Kasumi-1 (cell line): ENCODE results near the gene DNAH9.

Source experiments
- DNase-seq, 2 experiments: peaks; one replicate each; lab custom pipeline; 2025; lab: John Stamatoyannopoulos, UW

The DNAH9 gene

DNA sequence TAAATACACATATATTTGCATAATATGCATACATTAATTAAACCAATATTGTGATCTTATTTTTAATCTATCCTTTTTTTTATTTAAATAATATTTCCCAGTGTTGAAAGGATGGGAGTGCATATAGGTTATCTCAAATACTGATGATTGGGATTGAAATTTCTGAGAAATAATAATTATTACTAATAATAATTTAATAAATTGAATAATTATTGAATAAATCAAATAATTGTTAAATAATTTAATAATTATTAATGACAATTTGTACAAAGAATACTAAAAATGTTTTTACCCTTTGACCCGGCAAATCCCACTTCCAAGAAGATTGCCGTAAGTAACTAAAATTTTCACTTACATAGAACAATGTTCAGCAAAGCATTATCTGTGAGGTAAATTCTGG lies 250.1 kb downstream of the DNAH9 start:
- DNase-seq, result no peak

DNA sequence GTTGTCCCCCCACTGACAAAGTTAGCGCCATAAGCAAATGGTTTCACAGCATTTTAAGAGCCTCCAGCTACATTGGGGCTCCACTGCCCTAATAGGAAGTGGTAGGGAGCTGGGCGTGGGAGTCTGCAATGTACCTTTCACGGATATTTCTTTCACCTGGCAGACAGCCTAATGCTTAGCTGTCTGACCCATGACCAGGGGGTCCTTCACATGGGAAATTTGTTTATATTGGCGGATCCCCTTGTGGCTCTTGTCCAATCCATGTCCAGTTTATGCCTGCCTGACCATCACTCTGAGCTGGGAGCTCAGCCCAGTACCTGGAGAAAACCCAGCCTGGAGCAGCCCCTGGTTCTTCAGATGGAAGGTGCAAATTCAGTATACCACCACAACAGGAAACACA lies 254.0 kb downstream of the DNAH9 start:
- no peak for DNase-seq

DNA sequence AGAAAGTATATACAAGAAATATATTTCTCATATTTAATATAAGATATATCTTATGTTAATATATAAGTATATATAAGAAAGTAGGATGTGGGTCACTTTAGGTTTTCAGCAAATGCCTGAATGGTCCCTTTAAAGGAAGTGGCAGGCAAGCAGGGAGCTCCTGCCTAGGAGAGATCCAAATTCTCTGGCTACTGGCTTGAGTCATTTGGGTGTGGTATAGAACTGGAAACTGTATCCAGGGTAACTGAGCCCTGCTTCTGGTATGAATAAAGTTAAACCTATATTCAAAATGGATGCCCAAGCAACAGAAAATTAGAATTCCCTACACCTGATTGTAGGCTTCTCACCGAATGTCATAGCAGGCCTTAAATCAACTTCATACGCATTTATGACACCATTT lies 254.6 kb downstream of the DNAH9 start:
- DNase-seq, result no peak

DNA sequence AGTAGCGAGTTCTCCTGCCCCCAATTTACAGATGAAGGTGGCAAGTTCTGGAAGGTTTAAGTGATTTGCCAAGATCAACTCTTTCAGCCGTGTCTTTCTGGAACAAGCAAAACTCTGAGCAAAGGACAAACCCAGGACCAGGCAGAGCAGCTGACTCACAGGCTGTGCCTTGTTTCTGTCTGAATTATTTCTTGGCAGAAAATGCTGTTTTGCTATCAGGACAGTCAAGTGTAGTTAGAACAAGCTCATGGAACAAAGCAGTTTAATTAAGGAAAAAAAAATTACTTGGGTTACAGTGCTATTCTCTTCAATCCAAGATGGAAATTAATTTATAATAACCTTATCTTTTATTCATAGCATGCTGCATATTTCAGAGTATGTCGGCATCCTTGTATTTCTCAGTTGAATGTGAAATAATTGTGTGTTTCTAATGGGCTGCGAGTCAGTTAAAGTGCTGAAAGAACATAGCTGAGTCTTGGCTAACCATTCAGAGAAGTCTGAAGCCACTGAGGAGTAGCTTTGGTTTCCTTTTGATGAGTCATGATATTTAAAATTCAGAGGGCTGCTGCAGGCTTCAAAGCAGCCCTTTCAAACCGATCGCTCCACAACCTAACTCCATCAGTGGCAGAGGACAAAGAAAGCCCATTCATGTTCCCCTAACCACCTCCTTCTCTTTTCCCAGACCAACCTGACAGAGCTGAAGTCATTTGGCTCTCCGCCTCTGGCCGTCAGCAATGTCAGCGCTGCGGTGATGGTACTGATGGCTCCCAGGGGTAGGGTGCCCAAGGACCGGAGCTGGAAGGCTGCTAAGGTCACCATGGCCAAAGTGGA lies 255.3 kb downstream of the DNAH9 start:
- no peak for DNase-seq

DNA sequence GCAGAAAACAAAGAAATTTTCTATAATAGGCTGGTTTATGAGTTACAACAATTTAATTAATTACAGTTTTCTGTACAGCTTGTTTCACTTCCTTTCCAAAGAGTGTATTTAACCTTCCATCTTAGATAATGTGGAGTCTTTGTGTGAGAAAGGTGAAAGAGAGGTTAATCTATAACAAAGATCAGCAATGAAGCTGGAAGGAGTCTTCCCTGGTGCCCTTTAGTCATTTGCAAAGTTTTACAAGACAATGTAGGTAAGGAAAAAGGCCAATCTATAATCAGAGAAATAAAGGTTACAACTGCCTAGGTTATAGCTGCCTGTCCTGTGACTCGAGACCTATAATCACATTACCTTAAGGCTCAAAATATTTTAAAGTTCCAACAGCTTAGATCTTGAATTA lies 257.0 kb downstream of the DNAH9 start:
- DNase-seq, result no peak

DNA sequence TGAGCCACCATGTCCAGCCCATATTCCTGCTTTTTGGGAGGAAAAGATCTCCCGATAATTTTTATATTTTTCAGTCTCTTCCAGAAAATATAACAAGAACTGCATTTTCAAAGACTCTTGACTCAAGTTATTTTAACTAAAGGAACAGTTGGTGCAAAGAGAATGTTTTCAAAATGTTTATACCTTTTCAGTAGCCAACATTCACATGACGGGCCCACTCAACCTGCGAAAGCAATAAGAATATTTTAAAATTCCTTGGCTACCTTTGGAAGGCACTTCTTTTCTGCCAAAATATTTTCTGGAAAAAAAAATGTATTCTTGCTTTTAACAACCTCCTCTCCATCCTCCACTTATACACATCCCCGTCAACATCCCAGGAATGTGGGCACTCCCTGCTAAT lies 258.7 kb downstream of the DNAH9 start:
- no peak for DNase-seq

DNA sequence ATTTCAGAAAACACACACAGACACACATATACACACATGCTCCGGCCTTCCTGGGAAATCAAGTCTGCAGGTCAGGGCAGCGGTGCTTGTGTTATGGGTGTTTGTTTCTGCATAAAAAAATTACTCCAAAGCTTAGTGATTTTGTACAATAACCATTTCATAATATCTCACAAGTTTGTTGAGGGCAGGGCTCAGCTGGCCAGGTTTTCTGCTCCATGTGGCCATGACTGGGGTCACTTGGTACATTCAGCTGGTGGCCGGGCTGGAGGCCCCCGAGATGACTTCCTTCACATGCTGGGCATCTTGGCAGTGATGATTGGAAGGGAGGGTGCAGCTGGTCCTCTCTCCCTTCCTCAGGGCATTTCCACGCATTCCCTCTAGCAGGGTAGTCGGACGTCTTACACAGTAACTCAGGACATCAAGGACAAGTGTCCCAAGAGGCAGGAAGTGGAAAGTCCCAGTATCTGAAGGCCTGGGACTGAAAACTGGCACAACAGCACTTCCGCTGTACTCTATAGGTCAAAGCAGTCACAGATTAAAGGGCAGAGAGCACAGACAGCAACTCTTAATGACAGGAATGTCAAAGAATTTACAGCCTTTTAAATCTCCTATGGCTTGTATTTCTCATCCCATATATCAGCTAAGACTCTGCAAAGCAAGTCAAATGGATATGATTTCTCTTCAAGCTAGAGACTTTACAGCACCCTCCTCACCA lies 271.6 kb downstream of the DNAH9 start:
- DNase-seq, result no peak

DNA sequence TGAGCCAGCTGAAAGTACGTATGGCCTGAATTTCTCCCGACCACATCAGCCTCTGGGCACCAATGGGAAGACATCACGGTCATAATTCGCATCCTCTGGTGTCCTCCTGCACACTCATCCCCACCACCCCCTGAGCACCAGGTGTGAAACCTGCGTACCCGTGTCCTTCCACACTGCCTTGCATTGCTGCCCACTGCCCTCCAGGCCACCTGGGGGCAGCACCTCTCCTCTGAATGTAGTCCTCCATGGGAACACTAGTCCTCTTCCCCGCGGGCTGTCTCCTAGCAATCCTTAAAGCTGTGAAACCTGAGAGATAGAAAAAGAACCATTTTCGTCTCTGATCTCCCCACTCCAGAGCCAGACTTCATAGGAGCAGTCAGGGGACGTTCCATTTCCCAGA lies 273.5 kb downstream of the DNAH9 start:
- DNase-seq, result no peak

DNA sequence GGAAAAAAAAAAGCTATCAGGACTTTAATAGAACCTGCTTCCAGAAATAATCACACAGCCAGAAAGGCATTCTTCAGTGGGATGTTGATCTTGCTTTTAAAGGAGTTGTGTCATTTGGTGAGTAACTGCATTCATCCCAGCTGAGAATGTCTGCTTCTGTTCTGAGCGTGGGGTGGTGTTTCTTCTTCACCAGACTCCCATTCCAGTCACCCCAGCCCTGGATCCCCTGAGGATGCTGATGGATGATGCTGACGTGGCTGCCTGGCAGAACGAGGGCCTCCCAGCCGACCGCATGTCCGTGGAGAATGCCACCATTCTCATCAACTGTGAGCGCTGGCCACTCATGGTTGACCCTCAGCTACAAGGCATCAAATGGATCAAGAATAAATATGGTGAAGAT lies 276.5 kb downstream of the DNAH9 start:
- no peak for DNase-seq

DNA sequence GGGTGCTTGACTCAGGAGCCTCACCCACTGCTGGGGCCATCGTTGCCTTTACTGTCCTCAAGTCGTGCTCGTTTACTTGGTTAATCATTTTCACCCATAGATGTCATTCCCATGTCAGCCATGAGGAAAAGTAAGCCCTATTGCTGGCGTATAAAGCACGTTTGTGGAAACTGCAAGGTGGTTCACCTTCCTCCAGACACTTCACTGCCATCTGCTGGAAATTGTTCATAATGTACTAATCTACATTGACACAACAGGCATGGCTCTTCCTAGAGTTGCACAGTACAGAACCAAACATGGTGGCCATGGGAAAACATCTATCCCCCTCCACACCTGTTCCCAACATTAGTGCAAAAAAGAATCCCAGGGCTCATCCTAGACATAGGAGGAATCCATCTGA lies 282.4 kb downstream of the DNAH9 start:
- DNase-seq, result peak; percentile 0

DNA sequence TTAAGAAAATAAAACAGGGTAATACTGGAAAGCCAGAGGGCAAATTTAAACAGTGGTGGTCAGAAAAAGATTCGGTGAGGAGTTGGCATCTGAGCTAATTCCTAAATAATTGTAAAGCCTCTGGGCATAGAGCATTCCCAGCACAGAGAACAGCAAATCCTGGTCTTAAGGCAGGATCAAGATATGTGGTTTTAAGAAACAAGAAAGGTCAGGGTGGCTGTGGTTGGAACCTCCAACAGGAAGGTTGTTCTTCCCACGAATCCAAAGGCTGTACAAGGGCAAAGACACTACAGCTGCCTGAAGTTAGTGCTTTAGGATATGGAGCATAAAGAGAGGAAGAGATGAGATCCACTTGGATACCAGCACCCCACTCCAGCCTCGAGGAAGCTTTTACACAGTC lies 284.4 kb downstream of the DNAH9 start:
- no peak for DNase-seq

DNA sequence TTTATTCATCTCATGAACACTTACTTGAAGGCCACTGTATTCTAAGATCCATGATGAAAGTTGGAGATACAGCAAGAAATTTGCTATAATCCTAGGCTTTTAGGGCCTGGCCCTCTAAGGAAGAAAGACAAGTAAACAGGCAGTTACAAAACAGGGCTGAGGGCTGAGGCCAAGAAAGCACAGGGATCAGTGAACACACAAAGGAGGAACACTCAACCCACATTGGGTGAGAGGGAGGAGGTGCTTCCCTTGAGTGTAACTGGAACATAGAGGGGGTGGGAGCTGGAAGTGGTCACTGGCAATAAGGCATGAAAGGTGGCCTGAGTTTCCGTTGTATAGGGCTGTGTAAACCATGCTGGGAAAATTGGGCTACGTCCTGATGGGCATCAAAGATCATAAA lies 286.8 kb downstream of the DNAH9 start:
- no peak for DNase-seq

DNA sequence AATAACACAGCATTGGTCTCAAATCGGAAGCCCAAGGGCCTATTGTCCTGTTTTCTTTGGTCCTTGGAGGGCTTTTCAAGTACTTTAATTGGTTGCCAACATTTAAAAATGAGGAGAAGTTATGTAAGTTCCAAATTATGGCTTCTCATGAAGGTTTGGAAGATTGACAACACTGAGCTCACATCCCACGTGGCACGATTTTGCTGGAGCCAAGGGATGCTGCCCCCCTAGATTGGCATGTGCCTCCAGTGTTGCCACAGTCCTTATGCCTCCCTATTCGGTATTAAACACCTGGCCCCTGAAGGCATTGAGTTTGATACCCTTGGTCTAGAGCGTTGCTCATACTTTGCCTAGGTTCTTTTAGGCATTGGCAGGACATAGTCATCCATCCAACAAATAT lies 291.0 kb downstream of the DNAH9 start:
- DNase-seq, result no peak

DNA sequence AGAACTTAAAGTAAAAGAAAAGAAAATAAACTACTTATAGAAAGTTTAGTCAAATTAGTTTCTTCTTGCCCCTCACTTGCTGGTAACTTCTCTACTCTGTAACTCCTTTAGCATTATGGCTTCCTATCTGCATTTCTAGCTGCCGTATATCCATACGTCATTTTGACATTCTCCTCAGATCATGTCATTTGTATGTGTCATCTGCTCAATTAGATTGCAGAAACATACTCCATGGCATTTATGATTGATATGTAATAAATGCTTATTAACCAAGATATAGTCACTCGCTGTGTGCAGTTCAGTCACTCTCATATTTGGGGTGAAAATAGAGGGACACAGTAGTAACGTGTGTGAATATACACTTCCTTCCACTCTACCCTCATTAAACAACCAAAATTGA lies 295.6 kb downstream of the DNAH9 start:
- DNase-seq, result no peak

DNA sequence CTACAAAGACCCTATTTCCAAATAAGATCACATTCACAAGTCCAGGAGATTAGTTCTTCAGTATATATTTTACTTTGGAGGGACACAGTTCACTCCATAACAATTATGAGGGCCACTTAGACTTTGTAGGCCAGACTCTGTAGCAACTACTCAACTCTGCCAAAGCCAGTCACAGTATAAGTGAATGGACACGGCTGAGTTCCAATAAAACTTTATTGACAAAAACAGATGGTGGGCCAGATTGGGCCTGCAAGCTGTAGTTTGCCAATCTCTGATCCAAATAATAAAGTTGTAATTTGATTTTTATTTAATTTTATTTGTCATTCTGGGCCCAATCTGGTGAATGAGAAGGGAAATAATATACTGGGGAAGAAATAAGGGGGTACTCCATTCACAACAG lies 297.9 kb downstream of the DNAH9 start:
- no peak for DNase-seq

DNA sequence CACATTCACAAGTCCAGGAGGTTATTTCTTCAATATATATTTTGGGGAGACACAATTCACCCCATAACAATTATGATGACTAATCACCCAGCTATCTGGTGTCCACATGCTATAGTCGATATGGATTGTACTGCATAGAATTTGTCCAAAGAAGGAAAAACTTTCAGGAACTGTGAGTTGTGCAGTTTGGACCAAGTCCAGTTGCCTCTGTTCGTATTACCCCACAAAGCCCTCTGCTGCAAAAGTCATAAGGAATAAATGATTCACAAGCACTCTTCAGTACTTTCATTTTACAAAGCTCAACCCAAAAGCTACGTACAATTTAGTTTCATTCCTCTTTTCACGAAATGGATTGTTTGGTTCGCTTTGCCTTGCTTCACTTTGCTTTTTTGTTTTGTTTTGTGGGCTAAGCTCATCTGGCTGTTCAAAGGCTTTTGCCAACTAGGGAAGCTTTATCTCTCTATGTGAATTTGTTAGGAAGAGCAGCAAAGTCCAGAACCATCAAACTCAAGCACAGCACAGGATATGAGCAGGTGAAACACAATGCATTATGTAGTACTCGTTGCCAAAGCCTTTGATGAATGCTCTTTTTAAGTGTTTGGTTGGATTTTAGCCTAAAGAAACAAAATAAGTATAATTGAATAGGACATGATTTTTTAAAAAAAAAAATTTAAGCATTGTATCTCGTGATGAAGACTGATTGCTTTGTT lies 300.4 kb downstream of the DNAH9 start:
- DNase-seq, result no peak

DNA sequence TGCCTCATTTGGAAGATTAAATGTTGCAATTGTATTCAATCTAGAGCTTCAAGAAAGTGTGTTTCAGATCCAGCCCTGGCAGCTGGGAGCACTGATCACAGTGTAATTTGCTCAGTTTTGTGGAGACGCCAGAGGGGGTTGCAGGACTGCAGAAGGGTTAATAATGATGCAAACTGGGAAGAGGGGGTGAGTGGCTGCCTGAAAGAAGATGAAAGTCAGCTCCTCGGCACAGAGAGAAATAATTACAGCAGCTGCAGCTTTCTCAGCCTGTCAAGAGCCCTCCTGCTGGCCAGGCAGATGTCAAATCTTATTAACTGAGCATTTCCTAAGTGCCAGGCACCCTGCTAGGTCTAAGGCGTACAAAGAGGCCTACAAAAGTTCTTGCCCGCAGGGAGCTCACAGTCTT lies 301.3 kb downstream of the DNAH9 start:
- DNase-seq, result no peak

DNA sequence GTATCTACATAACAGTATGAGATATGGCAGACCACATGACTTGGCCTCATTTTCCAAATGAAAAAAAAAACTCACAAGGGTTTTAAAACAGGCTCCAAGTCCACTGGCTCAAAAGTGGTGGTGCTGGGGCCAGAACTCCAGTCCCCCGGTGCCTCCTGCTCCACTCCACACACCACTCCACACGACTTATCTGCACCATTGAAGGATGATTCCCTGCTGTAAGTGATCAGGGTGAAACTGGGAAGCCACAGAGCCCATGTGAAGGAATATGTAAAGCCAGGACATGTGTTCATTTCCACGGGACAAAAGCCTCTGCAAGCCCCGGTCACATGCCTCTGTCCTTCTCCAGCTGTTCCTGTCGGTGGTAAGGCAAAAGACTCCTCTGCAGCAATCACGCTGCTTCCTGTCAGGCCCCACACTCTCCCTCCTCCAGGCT lies 301.8 kb downstream of the DNAH9 start:
- DNase-seq, result no peak

DNA sequence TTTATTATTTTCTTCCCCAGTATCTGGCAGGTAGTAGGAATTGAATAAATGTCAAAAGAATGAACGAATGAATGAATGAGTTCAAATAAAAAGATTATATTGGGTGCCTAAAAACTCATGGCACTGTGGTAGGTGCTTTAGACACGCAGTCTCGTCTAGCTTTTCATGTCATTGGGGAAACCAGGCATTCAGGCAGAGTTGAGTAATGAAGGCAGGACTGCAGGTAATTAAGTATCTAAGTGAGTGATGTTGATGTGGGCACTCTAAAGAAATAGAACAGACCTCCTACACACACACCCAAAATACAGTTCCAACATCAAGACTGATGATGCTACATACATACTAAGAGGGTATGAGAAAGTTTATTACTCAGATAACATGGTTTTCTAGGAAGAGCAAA lies 302.4 kb downstream of the DNAH9 start:
- no peak for DNase-seq

DNA sequence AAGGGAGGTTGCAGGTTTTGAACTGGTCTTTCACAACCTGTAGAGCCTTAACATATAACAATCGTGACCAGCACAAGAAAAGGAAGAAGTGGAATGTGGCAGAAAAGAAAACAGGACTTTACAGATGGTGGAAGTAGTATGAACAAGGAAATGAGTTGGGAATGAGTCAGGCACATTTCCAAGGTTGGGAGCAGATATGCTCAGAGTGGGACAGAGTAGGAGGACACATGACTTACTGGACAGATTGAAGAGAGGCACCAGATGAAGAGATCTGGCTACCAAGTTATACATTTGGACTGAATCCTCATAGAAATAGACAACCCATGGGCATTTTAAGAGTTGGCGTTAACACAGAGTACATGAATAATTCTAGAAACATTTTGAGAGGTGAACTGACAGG lies 303.7 kb downstream of the DNAH9 start:
- no peak for DNase-seq

DNA sequence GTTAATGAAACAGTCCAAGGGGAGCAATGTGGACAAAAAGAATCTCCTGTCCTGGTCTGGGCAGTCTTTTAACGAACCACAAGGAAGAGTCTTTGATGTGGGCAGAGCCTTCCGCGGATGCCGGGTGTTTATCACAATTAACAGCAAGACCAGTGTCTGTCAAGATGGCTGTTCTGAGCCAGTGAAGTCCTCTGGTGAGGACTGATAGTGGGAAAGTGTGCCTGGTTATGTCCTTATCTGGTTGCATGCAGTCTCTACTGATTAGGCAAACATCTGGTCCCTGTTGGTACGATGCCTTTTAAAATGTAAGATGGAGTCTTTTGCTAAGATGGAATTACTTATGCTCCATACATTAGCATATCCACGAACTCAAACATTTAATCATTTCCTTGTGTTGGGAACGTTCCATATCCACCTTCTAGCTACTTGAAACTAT lies 310.5 kb downstream of the DNAH9 start:
- no peak for DNase-seq

DNA sequence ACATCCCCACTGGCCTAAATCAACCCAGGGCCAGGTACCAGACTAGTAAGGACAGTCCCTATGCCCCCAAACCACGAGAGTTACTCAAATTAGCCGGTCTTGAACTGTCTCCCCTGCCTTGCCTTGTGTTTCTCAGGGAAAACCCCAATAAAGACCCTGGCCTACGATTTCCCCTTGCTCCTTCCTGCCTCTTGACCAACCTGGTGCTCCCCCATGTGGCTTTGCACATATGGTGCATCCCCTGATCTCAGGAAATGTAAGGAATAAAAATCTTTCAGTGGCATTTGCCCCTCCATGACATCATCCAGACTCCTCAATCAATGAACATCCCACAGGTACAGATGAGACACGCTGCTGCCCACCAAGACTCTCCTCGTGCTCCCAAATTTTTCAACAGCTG lies 311.1 kb downstream of the DNAH9 start:
- DNase-seq, result no peak

DNA sequence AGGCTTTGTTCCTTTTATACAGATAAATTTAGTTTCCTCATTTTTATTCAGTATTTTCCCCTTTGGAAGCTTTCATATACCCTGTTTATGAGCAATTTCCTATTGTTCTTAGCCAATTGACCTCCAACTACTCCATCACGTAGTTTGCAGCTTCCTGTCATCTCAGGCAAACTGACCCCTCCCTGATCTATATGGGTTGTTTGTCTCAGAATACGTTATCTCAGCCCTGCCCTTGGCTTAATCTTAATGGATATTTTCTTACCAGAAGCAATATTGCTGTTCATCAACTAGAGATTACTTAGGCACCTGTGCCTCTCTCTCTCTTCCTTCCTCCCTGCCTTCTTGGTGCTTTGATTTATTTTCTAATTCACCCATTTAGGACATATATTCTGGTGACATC lies 317.8 kb downstream of the DNAH9 start:
- no peak for DNase-seq
